ENCODE data around the gene NOL4L.

NOL4L gene

DNA sequence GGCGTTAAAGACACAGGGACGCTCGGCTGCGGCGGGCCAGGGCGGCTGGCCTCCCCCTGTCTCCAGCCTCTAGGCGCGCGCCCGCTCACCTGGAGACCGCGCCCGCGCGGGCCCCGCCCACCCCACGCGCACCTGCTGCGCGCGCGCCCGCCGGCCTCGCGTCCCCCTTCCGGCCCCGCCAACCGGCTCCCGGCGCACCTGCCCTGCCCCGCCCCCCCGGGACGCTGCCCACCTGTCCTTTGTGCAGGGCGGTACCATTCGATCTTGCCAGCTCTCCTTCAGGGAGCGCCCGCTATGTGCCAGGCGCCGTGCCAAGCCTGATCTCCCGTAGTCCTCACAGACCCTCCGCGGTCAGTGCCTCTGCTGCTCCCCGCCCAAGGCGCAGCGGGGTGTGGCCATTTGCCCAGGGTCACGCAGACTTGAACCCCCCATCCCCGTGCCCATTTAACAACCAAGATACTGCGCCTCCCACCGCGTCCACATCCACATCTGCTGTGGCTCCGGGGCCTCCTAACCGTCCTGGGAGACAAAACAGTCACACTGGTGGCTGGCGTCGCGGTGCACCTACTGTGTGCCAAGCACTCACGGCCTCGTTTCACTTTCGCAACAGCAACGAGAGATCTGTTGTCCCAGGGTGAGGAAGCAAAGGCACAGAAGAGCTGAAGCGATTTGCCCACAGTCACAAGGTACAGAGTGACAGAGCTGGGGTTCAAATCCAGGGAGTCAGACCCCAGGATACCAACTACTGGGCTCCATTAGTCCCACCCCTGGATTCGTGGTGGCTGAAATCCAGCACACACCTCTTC, 48.1 kb downstream of the NOL4L start:
- Mint-ChIP-seq H3K9me3 (no peaks in the 10 kb centered on the region), H3K36me3 (ENCODE audit: low read depth) (no peaks in the 10 kb centered on the region), H3K27ac (no peak overlapping the region), H3K27me3 (ENCODE audit: low read depth, poor library complexity) (peaks cover 9% of the 10 kb centered on the region), H3K4me1 (peaks cover 72% of the 10 kb centered on the region), H3K4me3 (peak overlapping the region; percentile 84)
- no peak for DNase-seq
- TF ChIP-seq CTCF (IDR thresholded peaks at IDR 0.05) = no peak

- no peak for TF ChIP-seq CTCF (IDR thresholded peaks at IDR 0.05)
- H3K36me3 Mint-ChIP-seq (ENCODE audit: low read depth) = no peaks in the 10 kb centered on the region
- peak; percentile 80 for DNase-seq
- no peak overlapping the region for H3K27ac Mint-ChIP-seq
- peak overlapping the region; percentile 51 for H3K4me3 Mint-ChIP-seq
- H3K27me3 Mint-ChIP-seq (ENCODE audit: low read depth, poor library complexity) = peaks cover 9% of the 10 kb centered on the region
- peaks cover 65% of the 10 kb centered on the region for H3K4me1 Mint-ChIP-seq
- H3K9me3 Mint-ChIP-seq = no peaks in the 10 kb centered on the region
Observed at GRCh38 chr20:32535953-32536823, 48.9 kb downstream of the NOL4L start.

GRCh38 chr20:32535316-32535952, 49.7 kb downstream of the NOL4L start:
- DNase-seq = no peak
- Mint-ChIP-seq H3K27me3 (ENCODE audit: low read depth, poor library complexity) (peaks cover 9% of the 10 kb centered on the region), H3K27ac (no peak overlapping the region), H3K9me3 (no peaks in the 10 kb centered on the region), H3K4me1 (peaks cover 58% of the 10 kb centered on the region), H3K36me3 (ENCODE audit: low read depth) (no peaks in the 10 kb centered on the region), H3K4me3 (peak overlapping the region; percentile 51)
- no peak for TF ChIP-seq CTCF (IDR thresholded peaks at IDR 0.05)

GRCh38 chr20:32534661-32535240, 50.4 kb downstream of the NOL4L start:
- peaks cover 53% of the 10 kb centered on the region for H3K4me1 Mint-ChIP-seq
- no peaks in the 10 kb centered on the region for H3K36me3 Mint-ChIP-seq (ENCODE audit: low read depth)
- TF ChIP-seq CTCF (IDR thresholded peaks at IDR 0.05) = no peak
- no peak for DNase-seq
- H3K4me3 Mint-ChIP-seq = peak overlapping the region; percentile 75
- peak overlapping the region; percentile 76 for H3K27ac Mint-ChIP-seq
- no peaks in the 10 kb centered on the region for H3K9me3 Mint-ChIP-seq
- H3K27me3 Mint-ChIP-seq (ENCODE audit: low read depth, poor library complexity) = peaks cover 10% of the 10 kb centered on the region

GRCh38 chr20:32533732-32534131, 51.4 kb downstream of the NOL4L start:
- TF ChIP-seq CTCF (IDR thresholded peaks at IDR 0.05) = no peak
- Mint-ChIP-seq H3K27me3 (ENCODE audit: low read depth, poor library complexity) (peaks cover 11% of the 10 kb centered on the region), H3K4me1 (peaks cover 53% of the 10 kb centered on the region), H3K4me3 (no peak overlapping the region), H3K9me3 (no peaks in the 10 kb centered on the region), H3K27ac (no peak overlapping the region), H3K36me3 (ENCODE audit: low read depth) (no peaks in the 10 kb centered on the region)
- no peak for DNase-seq

Measured in nephron progenitor cell (in vitro differentiated cells).